GM10266 (cell line): ENCODE measurements around the gene RANBP1.

Source experiments
- DNase-seq: peaks from one replicate; pipeline ENCODE4 v3.0.0; 2012; ENCODE audit errors: extremely low spot score
- CTCF ChIP-seq: IDR thresholded peaks from 2 replicates; pipeline ENCODE4 v1.5.1; 2012; ENCODE audit warnings: mild to moderate bottlenecking, low read depth; ENCODE audit not compliant: control insufficient read depth, insufficient read depth; ENCODE audit errors: missing control alignments

The RANBP1 gene

GRCh38 chr22:20142711-20143621, 27.1 kb downstream of the RANBP1 start:
- DNase-seq, result no peak
- no peak for TF ChIP-seq CTCF

GRCh38 chr22:20143883-20144665, 28.2 kb downstream of the RANBP1 start:
- DNase-seq, result no peak
- TF ChIP-seq CTCF, result no peak

- TF ChIP-seq CTCF, result no peak
- no peak for DNase-seq
Observed at GRCh38 chr22:20145206-20145831, 29.4 kb downstream of the RANBP1 start.

- no peak for DNase-seq
- no peak for TF ChIP-seq CTCF
Observed at GRCh38 chr22:20145832-20146223, 29.9 kb downstream of the RANBP1 start.

- peak; percentile 33 for TF ChIP-seq CTCF
- peak; percentile 78 for DNase-seq
Observed at GRCh38 chr22:20146777-20147176, 30.9 kb downstream of the RANBP1 start.

- TF ChIP-seq CTCF, result no peak
- no peak for DNase-seq
Observed at GRCh38 chr22:20147237-20147988, 31.5 kb downstream of the RANBP1 start.
